ENCODE data around the gene ZNF423.

GRCh38 chr16:49622084-49622390, 233.9 kb downstream of the ZNF423 start:
- TF ChIP-seq EZH2 (IDR thresholded peaks at IDR 0.05; ENCODE audit: borderline replicate concordance, low read depth, low read length, severe bottlenecking): no peak
- TF ChIP-seq CTCF (IDR thresholded peaks at IDR 0.05; ENCODE audit: borderline replicate concordance, extremely low read depth, low read length, poor library complexity, severe bottlenecking): no peak
